Activated naive CD8-positive, alpha-beta T cell treated with anti-CD3 and anti-CD28 coated beads, Interleukin-2, amount 50 U/mL, for 16 hours (primary cell): Measurements from ENCODE around the gene PTHLH.
A peak's percentile ranks its signal among the peaks of the same experiment; 100 is the strongest.

Experiments
- DNase-seq: peaks from one replicate; pipeline ENCODE4 v3.0.0-alpha.2; 2020; ENCODE audit warnings: low read depth, low spot score

Gene PTHLH

GRCh38 chr12:27974735-27975221 is 2.2 kb upstream of the PTHLH start:
- DNase-seq = no peak

- DNase-seq = no peak
Measured at GRCh38 chr12:27973487-27973890, 956 bp upstream of the PTHLH start.

GRCh38 chr12:27971606-27972005 is 927 bp downstream of the PTHLH start:
- DNase-seq = no peak

- DNase-seq = no peak
Measured at GRCh38 chr12:27971121-27971489, 1.4 kb downstream of the PTHLH start.

GRCh38 chr12:27970401-27971120 is 2.0 kb downstream of the PTHLH start:
- DNase-seq = no peak

- DNase-seq = peak; percentile 20
Measured at GRCh38 chr12:27969624-27970400, 2.7 kb downstream of the PTHLH start.

- no peak for DNase-seq
Measured at GRCh38 chr12:27968972-27969623, 3.4 kb downstream of the PTHLH start.

GRCh38 chr12:27967551-27968054 is 4.9 kb downstream of the PTHLH start:
- no peak for DNase-seq

GRCh38 chr12:27966870-27967269 is 5.7 kb downstream of the PTHLH start:
- DNase-seq = no peak

GRCh38 chr12:27965966-27966365 is 6.6 kb downstream of the PTHLH start:
- no peak for DNase-seq

- no peak for DNase-seq
Measured at GRCh38 chr12:27965411-27965810, 7.1 kb downstream of the PTHLH start.

- DNase-seq = no peak
Measured at GRCh38 chr12:27964123-27964522, 8.4 kb downstream of the PTHLH start.

GRCh38 chr12:27960821-27961220 is 11.7 kb downstream of the PTHLH start:
- no peak for DNase-seq

- DNase-seq = no peak
Measured at GRCh38 chr12:27958675-27959074, 13.9 kb downstream of the PTHLH start.

- no peak for DNase-seq
Measured at GRCh38 chr12:27957366-27957765, 15.2 kb downstream of the PTHLH start.

GRCh38 chr12:27953817-27954216 is 18.7 kb downstream of the PTHLH start:
- DNase-seq = no peak

GRCh38 chr12:27953348-27953747 is 19.2 kb downstream of the PTHLH start:
- DNase-seq = no peak

- no peak for DNase-seq
Measured at GRCh38 chr12:27952510-27952909, 20.0 kb downstream of the PTHLH start.

- no peak for DNase-seq
Measured at GRCh38 chr12:27951898-27952297, 20.6 kb downstream of the PTHLH start.

GRCh38 chr12:27946421-27946820 is 26.1 kb downstream of the PTHLH start:
- DNase-seq = no peak

GRCh38 chr12:27940756-27941402 is 31.7 kb downstream of the PTHLH start:
- peak; percentile 41 for DNase-seq

- no peak for DNase-seq
Measured at GRCh38 chr12:27940245-27940644, 32.3 kb downstream of the PTHLH start.
